Tongue (tissue), 2 donors: ENCODE measurements around the gene PLAC9. TPM values are rescaled to one million over a fixed set of nuclear protein-coding genes. Genes with fewer than 3 reads are reported as not detected.
"Not testable (repeated sequence)": the region's sequence is repeated elsewhere in the genome, so short reads cannot be mapped to it uniquely, and the experiment has no call there.

ENCODE experiments used
- DNase-seq: peaks from one replicate; pipeline ENCODE4 v3.0.0-alpha.2; 2015
- total RNA-seq: library from RNA; depleted of rRNA; stranded (reverse); fragments of >200 nt; gene quantifications from one replicate; pipeline ENCODE4 v1.2.3, GENCODE V29; 2014

Gene PLAC9
- 31.2 TPM for total RNA-seq

- peak; percentile 61 for DNase-seq
These were observed at the start of gene PLAC9 for GRCh38 chr10:80132299-80133139. Gene PLAC9 (plus strand): TSS chr10:80132730. CDS start chr10:80132763, 33 bp downstream.

- DNase-seq: no peak
These were observed 42.4 kb upstream of the PLAC9 start for GRCh38 chr10:80090121-80090520.

GRCh38 chr10:80094231-80094630 lies 38.3 kb upstream of the PLAC9 start:
- DNase-seq: no peak

GRCh38 chr10:80098272-80098671 lies 34.3 kb upstream of the PLAC9 start:
- DNase-seq: not testable (repeated sequence)

- not testable (repeated sequence) for DNase-seq
These were observed 33.2 kb upstream of the PLAC9 start for GRCh38 chr10:80099295-80099694.

GRCh38 chr10:80100116-80100515 lies 32.4 kb upstream of the PLAC9 start:
- no peak for DNase-seq

- no peak for DNase-seq
These were observed 31.5 kb upstream of the PLAC9 start for GRCh38 chr10:80100861-80101695.

- DNase-seq: peak; percentile 93
These were observed 28.2 kb upstream of the PLAC9 start for GRCh38 chr10:80104066-80104926.

- DNase-seq: no peak
These were observed 23.8 kb upstream of the PLAC9 start for GRCh38 chr10:80108576-80109239.

- DNase-seq: peak; percentile 22
These were observed 21.5 kb upstream of the PLAC9 start for GRCh38 chr10:80110986-80111385.

GRCh38 chr10:80118669-80119068 lies 13.9 kb upstream of the PLAC9 start:
- no peak for DNase-seq

GRCh38 chr10:80122110-80122710 lies 10.3 kb upstream of the PLAC9 start:
- no peak for DNase-seq

- no peak for DNase-seq
These were observed 9.8 kb upstream of the PLAC9 start for GRCh38 chr10:80122746-80123145.

- DNase-seq: peak; percentile 30
These were observed 5.7 kb upstream of the PLAC9 start for GRCh38 chr10:80126876-80127275.

GRCh38 chr10:80131499-80131901 lies 1.0 kb upstream of the PLAC9 start:
- DNase-seq: no peak

GRCh38 chr10:80133206-80133605 lies 676 bp downstream of the PLAC9 start:
- no peak for DNase-seq

- not testable (repeated sequence) for DNase-seq
These were observed 1.2 kb downstream of the PLAC9 start for GRCh38 chr10:80133687-80134086.

- peak; percentile 85 for DNase-seq
These were observed 3.6 kb downstream of the PLAC9 start for GRCh38 chr10:80136134-80136571.

- peak; percentile 89 for DNase-seq
These were observed 4.7 kb downstream of the PLAC9 start for GRCh38 chr10:80137031-80137862.

- peak; percentile 52 for DNase-seq
These were observed 5.4 kb downstream of the PLAC9 start for GRCh38 chr10:80137920-80138319.
